ENCODE data around the gene KCNK4. TPM values are rescaled to one million over a fixed set of nuclear protein-coding genes. Genes with fewer than 3 reads are reported as not detected.

The KCNK4 gene
- total and polyA plus RNA-seq, 2 of the 13 experiments (the other 11 are each of a cell fraction or from before 2014, with no cell fraction given) = not detected

DNA sequence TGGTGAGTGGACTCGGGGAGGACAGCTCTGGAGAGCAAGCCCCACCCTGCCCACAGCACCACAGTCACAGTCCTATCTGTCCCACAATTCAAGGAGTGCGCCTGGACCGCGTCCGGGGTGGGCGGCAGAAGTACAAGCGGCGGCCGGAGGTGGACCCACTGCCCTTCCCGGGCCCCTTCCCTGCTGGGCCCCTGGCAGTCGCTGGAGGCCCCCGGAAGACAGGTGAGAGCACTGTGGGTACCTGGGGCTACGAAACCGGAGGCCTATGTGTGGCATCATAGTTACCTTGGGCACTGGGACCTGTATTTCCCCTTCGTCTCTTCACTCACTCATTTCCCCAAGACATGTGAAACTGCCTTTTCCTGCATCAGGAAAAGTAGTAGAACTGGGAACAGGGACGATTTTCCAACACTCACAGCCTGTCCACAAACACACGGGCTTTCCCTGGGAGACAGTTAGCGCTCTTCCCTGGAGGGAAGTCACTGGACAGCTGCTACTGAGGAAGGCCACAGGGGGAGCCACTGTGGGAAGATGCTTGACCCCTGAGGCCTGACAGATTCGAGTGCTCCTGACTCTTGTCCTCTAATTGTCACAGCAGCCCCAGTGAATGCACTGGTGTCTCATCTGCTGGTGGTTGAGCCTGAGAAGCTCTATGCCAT, 23.2 kb downstream of the KCNK4 start (continued):
- TF ChIP-seq, protein P1, sequence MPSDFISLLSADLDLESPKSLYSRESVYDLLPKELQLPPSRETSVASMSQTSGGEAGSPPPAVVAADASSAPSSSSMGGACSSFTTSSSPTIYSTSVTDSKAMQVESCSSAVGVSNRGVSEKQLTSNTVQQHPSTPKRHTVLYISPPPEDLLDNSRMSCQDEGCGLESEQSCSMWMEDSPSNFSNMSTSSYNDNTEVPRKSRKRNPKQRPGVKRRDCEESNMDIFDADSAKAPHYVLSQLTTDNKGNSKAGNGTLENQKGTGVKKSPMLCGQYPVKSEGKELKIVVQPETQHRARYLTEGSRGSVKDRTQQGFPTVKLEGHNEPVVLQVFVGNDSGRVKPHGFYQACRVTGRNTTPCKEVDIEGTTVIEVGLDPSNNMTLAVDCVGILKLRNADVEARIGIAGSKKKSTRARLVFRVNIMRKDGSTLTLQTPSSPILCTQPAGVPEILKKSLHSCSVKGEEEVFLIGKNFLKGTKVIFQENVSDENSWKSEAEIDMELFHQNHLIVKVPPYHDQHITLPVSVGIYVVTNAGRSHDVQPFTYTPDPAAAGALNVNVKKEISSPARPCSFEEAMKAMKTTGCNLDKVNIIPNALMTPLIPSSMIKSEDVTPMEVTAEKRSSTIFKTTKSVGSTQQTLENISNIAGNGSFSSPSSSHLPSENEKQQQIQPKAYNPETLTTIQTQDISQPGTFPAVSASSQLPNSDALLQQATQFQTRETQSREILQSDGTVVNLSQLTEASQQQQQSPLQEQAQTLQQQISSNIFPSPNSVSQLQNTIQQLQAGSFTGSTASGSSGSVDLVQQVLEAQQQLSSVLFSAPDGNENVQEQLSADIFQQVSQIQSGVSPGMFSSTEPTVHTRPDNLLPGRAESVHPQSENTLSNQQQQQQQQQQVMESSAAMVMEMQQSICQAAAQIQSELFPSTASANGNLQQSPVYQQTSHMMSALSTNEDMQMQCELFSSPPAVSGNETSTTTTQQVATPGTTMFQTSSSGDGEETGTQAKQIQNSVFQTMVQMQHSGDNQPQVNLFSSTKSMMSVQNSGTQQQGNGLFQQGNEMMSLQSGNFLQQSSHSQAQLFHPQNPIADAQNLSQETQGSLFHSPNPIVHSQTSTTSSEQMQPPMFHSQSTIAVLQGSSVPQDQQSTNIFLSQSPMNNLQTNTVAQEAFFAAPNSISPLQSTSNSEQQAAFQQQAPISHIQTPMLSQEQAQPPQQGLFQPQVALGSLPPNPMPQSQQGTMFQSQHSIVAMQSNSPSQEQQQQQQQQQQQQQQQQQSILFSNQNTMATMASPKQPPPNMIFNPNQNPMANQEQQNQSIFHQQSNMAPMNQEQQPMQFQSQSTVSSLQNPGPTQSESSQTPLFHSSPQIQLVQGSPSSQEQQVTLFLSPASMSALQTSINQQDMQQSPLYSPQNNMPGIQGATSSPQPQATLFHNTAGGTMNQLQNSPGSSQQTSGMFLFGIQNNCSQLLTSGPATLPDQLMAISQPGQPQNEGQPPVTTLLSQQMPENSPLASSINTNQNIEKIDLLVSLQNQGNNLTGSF (CRISPR knock-in tag; IDR thresholded peaks at IDR 0.05) = no peak
- peak; percentile 97 for TF ChIP-seq ZNF205 (CRISPR knock-in tag; IDR thresholded peaks at IDR 0.05)

DNA sequence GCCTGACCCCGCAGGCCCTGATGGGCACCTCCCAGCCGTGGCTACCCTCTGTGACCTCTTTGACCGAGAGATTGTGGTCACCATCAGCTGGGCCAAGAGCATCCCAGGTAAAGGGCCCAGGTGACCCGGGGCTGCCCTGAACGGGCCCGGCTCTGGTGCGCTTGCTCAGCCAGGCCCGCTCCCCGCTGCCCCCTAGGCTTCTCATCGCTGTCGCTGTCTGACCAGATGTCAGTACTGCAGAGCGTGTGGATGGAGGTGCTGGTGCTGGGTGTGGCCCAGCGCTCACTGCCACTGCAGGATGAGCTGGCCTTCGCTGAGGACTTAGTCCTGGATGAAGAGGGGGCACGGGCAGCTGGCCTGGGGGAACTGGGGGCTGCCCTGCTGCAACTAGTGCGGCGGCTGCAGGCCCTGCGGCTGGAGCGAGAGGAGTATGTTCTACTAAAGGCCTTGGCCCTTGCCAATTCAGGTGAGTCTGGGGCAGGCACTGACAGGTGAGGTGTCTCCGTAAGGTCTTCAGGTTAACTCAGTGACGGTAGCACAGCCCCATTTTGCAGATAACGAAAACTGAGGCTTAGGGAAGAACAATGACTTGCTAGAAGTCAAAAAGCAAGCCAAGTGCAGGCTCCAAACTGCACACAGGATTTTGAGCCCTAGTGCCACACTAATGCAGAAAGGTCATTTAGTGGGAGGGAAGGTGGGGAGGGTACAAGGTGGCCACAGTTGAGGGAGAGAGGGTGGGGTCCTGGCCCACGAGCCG, 23.9 kb downstream of the KCNK4 start:
- DNase-seq (ENCODE audit: low spot score) = no peak
- no peak overlapping the region for H2AFZ ChIP-seq (ENCODE audit: low read length)
- no peaks in the 10 kb centered on the region; a peak in 1 of 5 replicates for H3K27me3 ChIP-seq (ENCODE audit: control insufficient read depth in 1 of 2, insufficient read depth in 2 of 2, low read length in 2 of 2)
- no peaks in the 10 kb centered on the region for H3K9me3 ChIP-seq (ENCODE audit: low read length)
- no peak overlapping the region for H3K4me3 ChIP-seq (replicated peaks in 1 of 3; ENCODE audit: insufficient read depth in 1 of 3, low read depth in 2 of 3, low read length in 3 of 3)
- no peak for FAIRE-seq
- 95% methylated on average over 17 of the region's 24 CpGs for WGBS (ENCODE audit: low lambda C conversion rate)
- ChIA-PET POLR2A (interaction anchor here (4.5 kb wide), 1 partner anchor 9 kb away, joined by 103 read pairs; the partner anchor contains the start of gene ESRRA), CTCF (ENCODE audit: low intra/inter-chr PET ratio, low total read pairs) (no interaction called here)
- peaks cover 0 to 18% of the 10 kb centered on the region in 2 experiments; a peak in 2 of 5 replicates for H3K36me3 ChIP-seq (replicated peaks in 1 of 2; ENCODE audit: control insufficient read depth in 1 of 2, insufficient read depth in 2 of 2, low read length in 2 of 2)
- no peak for ATAC-seq
- H3K4me2 ChIP-seq (ENCODE audit: low read depth, low read length) = no peak overlapping the region
- peaks cover 15% of the 10 kb centered on the region for H3K79me2 ChIP-seq (ENCODE audit: insufficient read depth, low read length)
- peaks cover 34% of the 10 kb centered on the region for H3K4me1 ChIP-seq (ENCODE audit: insufficient read depth, low read length)
- no TSS peak for BruUV-seq (replicated peaks)
- intact Hi-C loops (cut with micrococcal nuclease; ENCODE audit: unreplicated experiment) (no loop called here), in situ Hi-C loops (cut with HindIII; ENCODE audit: extremely low pct_ligation_motif_present, low pct_unique_long_range_greater_than_20kb) (no loop called here)
- no peaks in the 10 kb centered on the region for H4K20me1 ChIP-seq (ENCODE audit: insufficient read depth, low read length)
- H3K27ac ChIP-seq (ENCODE audit: extremely low read length, insufficient read depth, low read length) = no peak overlapping the region
- H3K9ac ChIP-seq (ENCODE audit: insufficient read depth, low read depth, low read length) = no peak overlapping the region
- TF ChIP-seq ZNF629 (CRISPR knock-in tag; conservative IDR thresholded peaks at IDR 0.05) (peak; percentile 79), FLYWCH1 (CRISPR knock-in tag; IDR thresholded peaks at IDR 0.05) (no peak), CCAR2 (optimal IDR thresholded peaks at IDR 0.05; ENCODE audit: low read depth, low read length) (no peak), ARNT (IDR thresholded peaks at IDR 0.05) (no peak), ZKSCAN5 (CRISPR knock-in tag; IDR thresholded peaks at IDR 0.05) (no peak), ZNF724P (CRISPR knock-in tag; IDR thresholded peaks at IDR 0.05; ENCODE audit: borderline replicate concordance) (no peak), ZNF556 (CRISPR knock-in tag; IDR thresholded peaks at IDR 0.05; ENCODE audit: borderline replicate concordance) (no peak), ZFP90 (CRISPR knock-in tag; IDR thresholded peaks at IDR 0.05; ENCODE audit: borderline replicate concordance) (no peak), RXRA (CRISPR knock-in tag; IDR thresholded peaks at IDR 0.05) (0 out of 2 replicates have a peak, but pooled peaks have one; percentile 16)

All from HepG2 (cell line).